Inflammatory macrophage treated with lipopolysaccharide for 1 hour (primary cell): ENCODE data around the gene MAZ.

Experiments used
- DNase-seq, 2 donors: peaks; one replicate each; pipeline ENCODE4 v3.0.0-alpha.2; 2020 to 2022

Gene MAZ

GRCh38 chr16:29809850-29810698 lies 3.7 kb downstream of the MAZ start:
- DNase-seq = no peak

- no peak for DNase-seq
Measured at GRCh38 chr16:29810699-29811169, 4.4 kb downstream of the MAZ start.

- peak; percentile 93 to 95 for DNase-seq
Measured at GRCh38 chr16:29811170-29811895, 5.0 kb downstream of the MAZ start.

DNA sequence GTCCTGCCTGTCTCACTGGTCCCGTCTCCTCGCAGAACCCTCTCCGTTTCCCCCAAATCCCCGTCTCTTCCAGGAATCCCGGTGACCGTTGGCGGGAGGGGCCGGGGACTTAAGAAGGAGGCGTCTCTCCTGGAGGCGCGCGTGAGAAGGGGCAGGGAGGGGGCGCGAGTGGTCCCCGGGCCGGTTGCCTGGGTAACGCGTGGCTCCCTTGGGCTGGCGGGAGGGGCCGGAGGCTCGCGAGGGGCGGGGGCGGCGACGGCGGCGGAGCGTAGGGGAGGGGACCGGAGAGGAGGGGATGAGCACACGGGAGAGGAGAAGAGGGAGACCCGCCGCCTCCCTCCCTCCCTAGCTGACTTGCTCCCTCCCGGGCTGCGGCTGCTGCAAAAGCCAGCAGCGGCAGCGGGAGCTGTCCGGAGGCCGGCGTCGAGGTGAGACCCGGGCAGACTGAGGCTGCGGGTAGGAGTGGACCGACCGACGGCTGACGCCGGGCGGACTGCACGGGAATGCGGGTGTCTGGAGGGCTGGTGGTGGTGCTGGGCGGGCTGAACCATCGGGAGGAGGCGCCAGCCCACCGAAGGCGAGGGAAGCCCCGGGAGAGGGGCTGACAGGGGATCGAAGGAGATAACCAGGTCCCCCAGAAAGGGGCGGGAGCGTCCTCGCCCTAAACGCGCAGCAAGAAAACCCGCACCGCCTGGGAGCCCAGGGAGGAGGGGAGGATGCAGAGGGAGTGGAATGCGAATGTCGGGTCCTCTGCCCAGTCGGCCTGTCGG lies 5.8 kb downstream of the MAZ start, which contains the start of gene PRRT2:
PRRT2 (plus strand) TSS at position 298 of the 770 bp plus-strand sequence. CDS start 862 bp downstream, outside the sequence.
- DNase-seq = no peak

GRCh38 chr16:29812754-29813643 lies 6.7 kb downstream of the MAZ start:
- no peak for DNase-seq

GRCh38 chr16:29813644-29814562 lies 7.6 kb downstream of the MAZ start:
- no peak for DNase-seq

GRCh38 chr16:29814592-29814991 lies 8.3 kb downstream of the MAZ start:
- DNase-seq = no peak

DNA sequence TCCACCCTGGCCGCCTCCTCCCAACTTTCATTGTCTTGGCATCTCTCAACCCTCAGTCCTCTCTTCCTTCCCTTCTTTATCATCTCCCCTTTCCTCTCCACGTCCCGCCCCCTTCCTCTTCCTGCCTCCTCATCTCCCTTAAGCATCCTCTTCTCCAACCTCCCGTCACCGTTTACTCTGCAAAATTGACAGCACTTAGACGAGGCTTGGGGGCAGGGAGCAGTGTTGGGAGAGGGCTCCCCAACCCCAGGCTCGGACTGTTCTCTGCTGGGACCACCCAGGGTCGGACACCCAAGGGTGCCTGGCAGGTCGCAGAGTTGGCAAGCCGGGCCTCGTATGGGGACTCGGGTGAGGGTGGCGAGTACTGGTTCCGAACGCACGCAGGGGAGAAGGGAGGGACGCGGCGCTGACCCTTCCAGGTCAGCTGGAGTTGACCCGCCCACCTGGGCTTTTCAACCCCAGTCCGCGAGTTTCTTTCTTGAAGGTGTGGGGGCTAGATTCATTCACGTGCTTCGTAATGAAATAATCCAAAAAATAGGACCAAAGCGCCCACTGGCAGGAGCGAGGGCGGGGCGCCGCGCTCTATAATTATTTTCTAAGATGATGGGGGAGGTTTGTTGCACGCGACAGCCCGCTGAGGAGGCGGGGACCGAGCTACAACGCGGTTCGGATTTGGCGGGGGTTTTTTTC lies 8.8 kb downstream of the MAZ start:
- no peak for DNase-seq

- DNase-seq = peak; percentile 98 to 99
Measured at GRCh38 chr16:29815793-29816693, 9.7 kb downstream of the MAZ start, which contains the start of gene PAGR1. TSS of gene PAGR1 (plus strand) at chr16:29816152. CDS start at chr16:29816526, 374 bp downstream.

DNA sequence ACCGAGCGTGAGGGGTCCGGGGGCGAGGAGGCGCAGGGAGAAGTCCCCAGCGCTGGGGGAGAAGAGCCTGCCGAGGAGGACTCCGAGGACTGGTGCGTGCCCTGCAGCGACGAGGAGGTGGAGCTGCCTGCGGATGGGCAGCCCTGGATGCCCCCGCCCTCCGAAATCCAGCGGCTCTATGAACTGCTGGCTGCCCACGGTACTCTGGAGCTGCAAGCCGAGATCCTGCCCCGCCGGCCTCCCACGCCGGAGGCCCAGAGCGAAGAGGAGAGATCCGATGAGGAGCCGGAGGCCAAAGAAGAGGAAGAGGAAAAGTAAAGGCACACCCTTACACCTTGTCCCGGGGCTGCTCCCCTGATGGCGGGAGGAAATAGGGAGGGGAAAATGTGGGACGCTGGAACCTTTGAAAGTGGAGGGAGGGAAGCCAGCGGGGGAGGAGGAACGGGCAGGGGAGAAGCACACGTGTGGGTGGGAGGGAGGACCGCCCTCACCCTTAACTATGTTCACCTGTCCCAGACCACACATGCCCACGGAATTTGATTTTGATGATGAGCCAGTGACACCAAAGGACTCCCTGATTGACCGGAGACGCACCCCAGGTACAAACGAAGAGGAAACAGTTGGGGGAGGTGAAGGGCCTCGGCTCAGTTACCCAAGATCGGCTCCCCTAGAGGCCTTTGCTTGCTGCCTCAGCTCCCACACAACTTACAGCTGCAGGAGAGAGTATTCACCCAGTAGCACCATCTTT lies 10.5 kb downstream of the MAZ start:
- peak; percentile 60 to 79 for DNase-seq

DNA sequence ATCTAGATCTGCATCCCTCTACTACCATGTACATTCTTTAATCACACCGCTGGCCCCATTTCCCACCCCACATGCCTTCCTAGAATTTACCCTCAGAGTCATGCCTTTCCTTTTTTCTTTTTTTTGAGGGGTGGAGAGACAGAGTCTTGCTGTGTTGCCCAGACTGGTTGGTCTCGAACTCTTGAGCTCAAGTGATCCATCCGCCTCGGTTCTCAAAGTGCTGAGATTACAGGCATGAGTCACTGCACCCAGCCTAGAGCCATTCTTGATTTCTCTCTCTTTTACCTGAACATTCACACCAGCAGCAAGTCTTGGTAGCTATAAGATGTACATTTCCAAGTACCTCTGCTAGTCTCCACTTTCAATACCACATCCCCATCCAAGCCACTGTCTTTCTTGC lies 11.8 kb downstream of the MAZ start:
- DNase-seq = no peak

DNA sequence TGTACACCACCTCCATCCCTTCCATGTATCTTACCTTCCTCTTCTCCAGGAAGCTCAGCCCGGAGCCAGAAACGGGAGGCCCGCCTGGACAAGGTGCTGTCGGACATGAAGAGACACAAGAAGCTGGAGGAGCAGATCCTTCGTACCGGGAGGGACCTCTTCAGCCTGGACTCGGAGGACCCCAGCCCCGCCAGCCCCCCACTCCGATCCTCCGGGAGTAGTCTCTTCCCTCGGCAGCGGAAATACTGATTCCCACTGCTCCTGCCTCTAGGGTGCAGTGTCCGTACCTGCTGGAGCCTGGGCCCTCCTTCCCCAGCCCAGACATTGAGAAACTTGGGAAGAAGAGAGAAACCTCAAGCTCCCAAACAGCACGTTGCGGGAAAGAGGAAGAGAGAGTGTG lies 13.2 kb downstream of the MAZ start:
- no peak for DNase-seq

GRCh38 chr16:29820271-29820701 lies 14.0 kb downstream of the MAZ start, which contains the start of gene MVP:
TSS of gene MVP (plus strand) at chr16:29820462. CDS start at chr16:29830550, 10,088 bp downstream.
- peak; percentile 55 to 79 for DNase-seq

DNA sequence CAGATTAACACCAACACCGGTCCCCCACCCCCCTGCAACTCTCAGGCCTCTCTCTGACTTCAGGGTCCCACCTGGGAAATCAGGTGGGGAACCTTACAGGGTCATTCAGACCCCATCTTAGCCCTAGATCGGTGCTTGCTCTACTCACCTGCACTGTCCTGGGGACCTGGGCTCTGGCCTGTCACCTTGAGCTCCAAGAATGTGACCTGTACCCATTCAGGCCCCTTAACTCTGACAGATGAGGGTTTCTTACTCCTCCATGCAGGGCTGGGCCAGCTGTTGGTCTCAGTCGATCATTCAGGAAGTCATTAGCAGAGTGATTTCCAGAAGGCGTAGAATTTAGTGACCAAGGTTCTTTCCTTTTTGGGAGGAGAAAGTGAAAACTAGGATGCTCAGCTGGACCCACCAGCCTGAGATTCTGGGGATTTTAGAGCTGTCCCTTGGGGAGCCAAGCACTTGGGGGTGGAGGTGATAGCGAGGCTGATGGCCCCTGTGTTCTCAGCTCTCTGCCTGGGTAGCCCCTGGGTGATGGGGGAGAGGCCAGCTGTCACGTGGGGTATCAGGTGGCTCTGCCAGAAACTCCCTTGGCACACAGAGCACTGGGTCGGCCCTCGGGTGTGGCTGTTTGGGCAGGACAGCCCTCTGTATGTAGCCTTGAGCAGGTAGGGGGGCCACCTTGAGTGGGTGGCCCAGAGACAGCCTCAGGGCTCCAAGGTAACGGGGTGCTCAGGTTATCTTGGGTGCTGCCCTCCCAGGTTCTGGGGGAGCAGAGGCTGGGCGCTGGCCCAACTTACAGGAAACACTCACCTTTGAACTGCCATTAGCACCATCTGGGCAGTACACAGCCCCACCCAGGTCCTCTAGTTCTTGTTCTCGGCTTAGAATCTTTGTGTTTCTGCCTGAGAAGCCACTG lies 14.7 kb downstream of the MAZ start:
- DNase-seq = peak; percentile 41 to 69

DNA sequence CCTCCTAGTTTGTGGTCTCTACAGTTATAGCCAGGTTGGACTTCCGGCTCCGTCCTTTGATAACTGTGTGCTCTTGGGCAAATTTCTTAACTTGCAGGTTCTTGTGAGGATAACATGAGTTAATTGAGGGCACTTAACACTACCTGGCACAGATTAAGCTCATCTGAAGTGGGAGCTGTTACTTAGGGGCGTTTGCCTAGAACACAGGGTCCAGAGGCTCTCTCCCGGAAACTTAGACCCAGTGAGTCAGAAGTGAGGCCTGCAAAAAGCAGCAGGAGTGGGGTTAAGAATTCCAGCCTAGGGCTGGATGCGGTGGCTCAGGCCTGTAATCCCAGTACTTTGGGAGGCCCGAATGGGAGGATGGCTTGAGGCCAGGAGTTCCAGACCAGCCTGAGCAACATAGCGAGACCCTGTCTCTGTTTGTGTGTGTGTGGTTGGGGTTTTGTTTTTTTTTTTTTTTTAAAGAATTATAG lies 15.3 kb downstream of the MAZ start:
- DNase-seq = no peak

DNA sequence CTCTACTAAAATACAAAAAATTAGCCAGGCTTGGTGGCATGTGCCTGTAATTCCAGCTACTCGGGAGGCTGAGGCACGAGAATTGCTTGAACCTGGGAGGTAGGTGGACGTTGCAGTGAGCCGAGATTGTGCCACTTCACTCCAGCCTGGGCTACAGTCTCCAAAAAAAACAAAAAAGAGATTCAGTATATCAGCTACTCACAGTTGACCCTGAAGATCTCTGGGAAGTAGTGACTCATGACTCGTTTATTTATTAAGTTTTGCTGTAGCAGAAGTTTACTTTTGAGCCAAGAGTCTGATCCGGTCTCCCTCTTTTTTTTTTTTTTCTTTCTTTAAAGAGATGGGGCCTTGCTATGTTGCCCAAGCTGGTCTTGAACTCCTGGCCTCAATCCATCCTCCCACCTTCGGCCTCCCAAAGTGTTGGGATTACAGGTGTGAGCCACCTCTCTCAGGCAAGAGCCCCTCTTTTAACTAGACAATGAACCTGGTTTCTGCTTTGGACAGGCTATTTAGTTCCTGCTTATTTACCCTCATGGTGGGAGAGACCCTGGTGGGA lies 18.3 kb downstream of the MAZ start:
- no peak for DNase-seq
